H1 (cell line): ENCODE data around the gene DMXL1. TPM values are rescaled to one million over a fixed set of nuclear protein-coding genes. Genes with fewer than 3 reads are reported as not detected.

Source experiments
- CTCF ChIA-PET: fragments of 300-600 bp; sonication (Branson Sonifier 250); formaldehyde crosslinking; loops from one replicate; lab custom pipeline; 2021; ENCODE audit not compliant: partially characterized antibody; lab: Charles Lee
- POLR2A ChIA-PET: fragments of 300-600 bp; sonication (Branson Sonifier 250); formaldehyde crosslinking; loops from one replicate; lab custom pipeline; 2021; ENCODE audit warnings: inconsistent platforms; ENCODE audit not compliant: partially characterized antibody; lab: Charles Lee
- DNase-seq, 2 experiments: peaks; one replicate each; pipeline versions ENCODE4 v3.0.0 to v3.0.0-alpha.2; 2010 to 2022; ENCODE audit warnings: low spot score in 2 of 2, low read depth in 1 of 2, mixed read lengths in 1 of 2
- FAIRE-seq: peaks from 2 replicates; lab custom pipeline; 2011; peaks lifted over from hg19 to GRCh38; lab: Jason Lieb, UNC
- H2AFZ ChIP-seq: 2 replicates; pipeline ENCODE4 v1.8.1; 2012; ENCODE audit warnings: low read length, inconsistent platforms
- H2AK5ac ChIP-seq: 2 replicates; pipeline ENCODE4 v1.6.1; 2013; ENCODE audit warnings: low read depth, low read length
- H2BK120ac ChIP-seq: replicated peaks from 2 replicates; pipeline ENCODE3; 2013; ENCODE audit warnings: low read depth, low read length, inconsistent platforms
- H2BK12ac ChIP-seq: 2 replicates; pipeline ENCODE4 v1.6.1; 2013; ENCODE audit warnings: low read depth, low read length
- H2BK15ac ChIP-seq: 2 replicates; pipeline ENCODE4 v1.6.1; 2013; ENCODE audit warnings: low read length
- H2BK20ac ChIP-seq: 2 replicates; pipeline ENCODE4 v1.6.1; 2013; ENCODE audit warnings: low read length
- H2BK5ac ChIP-seq: 2 replicates; pipeline ENCODE4 v1.6.1; 2013; ENCODE audit warnings: low read depth, low read length
- H3K14ac ChIP-seq: 2 replicates; pipeline ENCODE4 v1.6.1; 2013; ENCODE audit warnings: inconsistent platforms; ENCODE audit not compliant: insufficient read length
- H3K18ac ChIP-seq: 2 replicates; pipeline ENCODE4 v1.6.1; 2013; ENCODE audit warnings: low read length; ENCODE audit errors: extremely low read depth
- H3K23ac ChIP-seq: 2 replicates; pipeline ENCODE4 v1.6.1; 2013; ENCODE audit warnings: inconsistent platforms; ENCODE audit not compliant: insufficient read length
- H3K23me2 ChIP-seq: 2 replicates; pipeline ENCODE4 v1.6.1; 2013; ENCODE audit warnings: low read depth, low read length
- H3K27ac ChIP-seq: 2 replicates; pipeline ENCODE4 v1.6.1; 2011; ENCODE audit warnings: low read depth, low read length, inconsistent platforms
- H3K27me3 ChIP-seq, 4 experiments: replicated peaks in 1 of 4; 1 replicate in 1 of 4; 2 replicates in 3 of 4; pipeline versions ENCODE4 v1.6.1 to v1.8.1; 2011 to 2013; ENCODE audit warnings: low read length in 3 of 4, mild to moderate bottlenecking in 3 of 4, inconsistent platforms in 2 of 4, mixed read lengths in 2 of 4, moderate library complexity in 1 of 4; ENCODE audit not compliant: control insufficient read depth in 3 of 4, insufficient read depth in 3 of 4; ENCODE audit errors: extremely low read depth in 1 of 4
- H3K36me3 ChIP-seq, 4 experiments: 2 replicates each; pipeline versions ENCODE4 v1.6.1 to v1.8.1; 2011 to 2013; ENCODE audit warnings: mild to moderate bottlenecking in 4 of 4, low read length in 3 of 4, moderate library complexity in 2 of 4, control low read depth in 1 of 4, inconsistent platforms in 1 of 4; ENCODE audit not compliant: insufficient read depth in 4 of 4, control insufficient read depth in 2 of 4
- H3K4ac ChIP-seq: replicated peaks from 2 replicates; pipeline ENCODE3; 2013; ENCODE audit warnings: low read length, low read depth, mixed read lengths, inconsistent platforms; ENCODE audit not compliant: insufficient read length
- H3K4me1 ChIP-seq, 4 experiments: replicated peaks in 1 of 4; 1 replicate in 1 of 4; 2 replicates in 3 of 4; pipeline versions ENCODE4 v1.6.1 to v1.8.1; 2011 to 2013; ENCODE audit warnings: low read length in 3 of 4, inconsistent platforms in 2 of 4, mixed read lengths in 1 of 4; ENCODE audit not compliant: insufficient read depth in 4 of 4, control insufficient read depth in 3 of 4
- H3K4me2 ChIP-seq, 2 experiments: 2 replicates each; pipeline versions ENCODE4 v1.6.1 to v1.8.1; 2011 to 2013; ENCODE audit warnings: low read depth in 2 of 2, low read length in 2 of 2, control low read depth in 1 of 2, inconsistent platforms in 1 of 2, mild to moderate bottlenecking in 1 of 2; ENCODE audit not compliant: insufficient read depth in 1 of 2
- H3K4me3 ChIP-seq, 4 experiments: fragments of 200-600, 300-600 bp in 1 of 4; sonication (generic), shearing (Covaris generic), sonication (Bioruptor Twin) in 1 of 4; 2 replicates each; pipeline versions ENCODE4 v1.5.1 to v1.8.1; 2011 to 2016; ENCODE audit warnings: low read length in 4 of 4, low read depth in 3 of 4, control low read depth in 2 of 4, inconsistent platforms in 2 of 4, mild to moderate bottlenecking in 2 of 4, mixed read lengths in 1 of 4, moderate library complexity in 1 of 4; ENCODE audit not compliant: insufficient read depth in 2 of 4; ENCODE audit errors: extremely low read depth in 1 of 4
- H3K56ac ChIP-seq: replicated peaks from 2 replicates; pipeline ENCODE3; 2013; ENCODE audit warnings: low read depth, mild to moderate bottlenecking, mixed read lengths, low read length, inconsistent platforms; ENCODE audit not compliant: insufficient read length
- H3K79me1 ChIP-seq: 2 replicates; pipeline ENCODE4 v1.6.1; 2013; ENCODE audit warnings: low read depth, low read length, control low read depth
- H3K79me2 ChIP-seq, 2 experiments: 2 replicates each; pipeline versions ENCODE4 v1.6.1 to v1.8.1; 2012 to 2013; ENCODE audit warnings: low read length in 2 of 2, mild to moderate bottlenecking in 2 of 2, inconsistent platforms in 1 of 2; ENCODE audit not compliant: insufficient read depth in 2 of 2, control insufficient read depth in 1 of 2
- H3K9ac ChIP-seq, 4 experiments: replicated peaks in 1 of 4; 1 replicate in 1 of 4; 2 replicates in 3 of 4; pipeline versions ENCODE4 v1.6.1 to v1.8.1; 2011 to 2013; ENCODE audit warnings: low read depth in 3 of 4, low read length in 3 of 4, control low read depth in 2 of 4, mild to moderate bottlenecking in 2 of 4, moderate library complexity in 2 of 4, inconsistent platforms in 1 of 4; ENCODE audit errors: extremely low read depth in 1 of 4
- H3K9me3 ChIP-seq, 2 experiments: 2 replicates each; pipeline versions ENCODE4 v1.6.1 to v1.8.1; 2012 to 2013; ENCODE audit warnings: mild to moderate bottlenecking in 2 of 2, moderate library complexity in 2 of 2, control low read depth in 1 of 2, inconsistent platforms in 1 of 2, low read depth in 1 of 2, low read length in 1 of 2, mixed read lengths in 1 of 2; ENCODE audit not compliant: insufficient read depth in 2 of 2
- H4K20me1 ChIP-seq, 2 experiments: replicated peaks in 1 of 2; 2 replicates each; pipeline versions ENCODE3 to v1.8.1; 2011 to 2013; ENCODE audit warnings: inconsistent platforms in 2 of 2, low read length in 2 of 2, mild to moderate bottlenecking in 1 of 2; ENCODE audit not compliant: insufficient read depth in 2 of 2, control insufficient read depth in 1 of 2
- H4K5ac ChIP-seq: 2 replicates; pipeline ENCODE4 v1.6.1; 2013; ENCODE audit warnings: low read length, low read depth, mixed read lengths, inconsistent platforms; ENCODE audit not compliant: insufficient read length
- H4K8ac ChIP-seq: 2 replicates; pipeline ENCODE4 v1.8.0; 2013; ENCODE audit warnings: mild to moderate bottlenecking, moderate library complexity, low read length, inconsistent platforms; ENCODE audit not compliant: insufficient read depth; ENCODE audit errors: extremely low read depth
- H4K91ac ChIP-seq: replicated peaks from 2 replicates; pipeline ENCODE3; 2013; ENCODE audit warnings: low read length, mixed read lengths, inconsistent platforms; ENCODE audit not compliant: insufficient read length
- BRCA1 ChIP-seq: IDR thresholded peaks from 2 replicates; pipeline ENCODE4 v1.6.1; 2012; ENCODE audit warnings: low read depth, low read length, improper control_type of control experiment
- CBX8 ChIP-seq: fragments of 300-800, 300-1000 bp; sonication (generic); IDR thresholded peaks from 2 replicates; pipeline ENCODE4 v1.7.1; 2016; ENCODE audit warnings: low read depth, low read length, borderline replicate concordance
- CTCF ChIP-seq, 3 experiments: IDR thresholded peaks; 1 replicate in 2 of 3; 2 replicates in 1 of 3; pipeline versions ENCODE4 v1.5.1 to v1.6.1; 2011; ENCODE audit warnings: low read length in 3 of 3, mild to moderate bottlenecking in 3 of 3, inconsistent platforms in 2 of 3, low read depth in 1 of 3, moderate library complexity in 1 of 3; ENCODE audit not compliant: insufficient read depth in 1 of 3; ENCODE audit errors: control extremely low read depth in 1 of 3
- JUND ChIP-seq: IDR thresholded peaks from 2 replicates; pipeline ENCODE4 v1.6.1; 2011; ENCODE audit warnings: mild to moderate bottlenecking, improper control_type of control experiment, low read length
- MAFK ChIP-seq: IDR thresholded peaks from 2 replicates; pipeline ENCODE4 v1.6.1; 2012; ENCODE audit warnings: low read depth, mild to moderate bottlenecking, improper control_type of control experiment, low read length
- PHF8 ChIP-seq: fragments of 200-600 bp; sonication (generic); conservative IDR thresholded peaks from 2 replicates; pipeline ENCODE4 v1.7.1; 2012; ENCODE audit warnings: low read depth, mild to moderate bottlenecking, inconsistent platforms, low read length, moderate library complexity
- POLR2AphosphoS5 ChIP-seq: IDR thresholded peaks from 2 replicates; pipeline ENCODE4 v1.6.1; 2011; ENCODE audit warnings: low read depth, low read length
- RAD21 ChIP-seq, 2 experiments: IDR thresholded peaks in 1 of 2; conservative IDR thresholded peaks in 1 of 2; 2 replicates each; pipeline ENCODE4 v1.6.1; 2011; ENCODE audit warnings: low read depth in 2 of 2, low read length in 2 of 2, improper control_type of control experiment in 1 of 2, inconsistent platforms in 1 of 2, mild to moderate bottlenecking in 1 of 2, moderate library complexity in 1 of 2
- SIRT6 ChIP-seq: IDR thresholded peaks from one replicate; pipeline ENCODE4 v1.7.1; 2012; ENCODE audit warnings: low read length, inconsistent platforms
- SRF ChIP-seq: IDR thresholded peaks from 2 replicates; pipeline ENCODE4 v1.6.1; 2011; ENCODE audit warnings: mild to moderate bottlenecking, low read depth, low read length, moderate library complexity
- SUZ12 ChIP-seq: fragments of 200-600 bp; sonication (generic); IDR thresholded peaks from 2 replicates; pipeline ENCODE4 v1.6.1; 2012; ENCODE audit warnings: mild to moderate bottlenecking, inconsistent platforms, low read length, moderate library complexity, mixed read lengths
- TAF7 ChIP-seq: optimal IDR thresholded peaks from 2 replicates; pipeline ENCODE3; 2011; ENCODE audit warnings: low read depth, mild to moderate bottlenecking, inconsistent platforms, low read length, moderate library complexity, borderline replicate concordance
- YY1 ChIP-seq: IDR thresholded peaks from 2 replicates; pipeline ENCODE4 v1.6.1; 2011; ENCODE audit warnings: low read depth, mild to moderate bottlenecking, low read length
- WGBS, 2 experiments: shearing (Covaris generic) in 1 of 2; methylation state at CpG; one replicate each; pipeline versions ENCODE4 v1.1.6 to v1.1.7; 2013 to 2015; ENCODE audit warnings: low lambda C conversion rate in 2 of 2, mixed read lengths in 2 of 2, inconsistent platforms in 1 of 2, low coverage in 1 of 2, missing lambda C conversion rate in 1 of 2; ENCODE audit not compliant: insufficient replicate concordance in 2 of 2, insufficient coverage in 1 of 2, insufficient read length in 1 of 2; ENCODE audit errors: extremely low coverage in 1 of 2, missing lambda C conversion rate in 1 of 2; 5-methylcytosine and 5-hydroxymethylcytosine counted together
- polyA plus RNA-seq, 7 experiments: library from polyadenylated mRNA; depleted of rRNA in 3 of 7; stranded (reverse) in 5 of 7; unstranded in 2 of 7; fragments of >200 nt in 5 of 7; fragments of 200-250 nt in 2 of 7; gene quantifications; 1 replicate in 5 of 7; 2 replicates in 1 of 7; 4 replicates in 1 of 7; pipeline versions ENCODE4 v1.2.1 to v1.2.3, GENCODE V29; 2011 to 2013; ENCODE audit warnings: missing spikeins in 2 of 7, mixed read lengths in 2 of 7
- total RNA-seq: library from RNA; stranded (reverse); fragmentation: NEBNext Ultra II Directional; extraction: Animal tissue kit (Norgen Biotek cat#: 25700); gene quantifications from 2 replicates; pipeline ENCODE4 v1.2.1, GENCODE V29; 2021

The DMXL1 gene
- total and polyA plus RNA-seq, 2 of the 8 experiments (the other 6 are each of a cell fraction or from before 2014, with no cell fraction given), result 10.1 to 43.9 TPM

GRCh38 chr5:119217183-119217582, 146.3 kb downstream of the DMXL1 start:
- WGBS, 2 experiments, result 94% methylated on average over 3 of the region's 3 CpGs; no CpG with 5 or more reads in 1 of the 2 experiments
- Histone ChIP-seq H2BK15ac (no peak overlapping the region), H3K4ac (no peak overlapping the region), H4K8ac (no peak overlapping the region), H3K4me1 (no peaks in the 10 kb centered on the region), H3K18ac (no peak overlapping the region), H3K4me3 (no peak overlapping the region), H2AFZ (no peak overlapping the region), H3K79me1 (no peaks in the 10 kb centered on the region), H3K36me3 (peaks cover 0 to 17% (median 1%) of the 10 kb centered on the region in 4 experiments; a peak in 2 of 8 replicates), H3K23me2 (no peaks in the 10 kb centered on the region), H3K9me3 (no peaks in the 10 kb centered on the region), H2AK5ac (no peak overlapping the region), H4K20me1 (no peaks in the 10 kb centered on the region), H4K5ac (no peak overlapping the region), H3K27ac (no peak overlapping the region), H3K27me3 (no peaks in the 10 kb centered on the region), H2BK12ac (no peak overlapping the region), H2BK20ac (no peak overlapping the region), H2BK120ac (no peak overlapping the region), H3K4me2 (no peak overlapping the region), H4K91ac (no peak overlapping the region), H3K9ac (no peak overlapping the region), H3K56ac (no peak overlapping the region), H3K23ac (no peak overlapping the region), H3K79me2 (no peaks in the 10 kb centered on the region), H3K14ac (no peak overlapping the region), H2BK5ac (no peak overlapping the region)
- FAIRE-seq, result no peak
- ChIA-PET CTCF (no interaction called here), POLR2A (no interaction called here)
- no peak for DNase-seq
- no peak for TF ChIP-seq RAD21 (IDR thresholded peaks at IDR 0.05 in 1 of 2, conservative IDR thresholded peaks at IDR 0.05 in 1 of 2; ENCODE audit: low read depth in 2 of 2, low read length in 2 of 2)
- TF ChIP-seq SUZ12, result no peak
- no peak for TF ChIP-seq SRF
- no peak for TF ChIP-seq SIRT6
- no peak for TF ChIP-seq MAFK
- TF ChIP-seq CBX8, result no peak
- TF ChIP-seq CTCF (IDR thresholded peaks at IDR 0.05; ENCODE audit: control extremely low read depth in 1 of 3, insufficient read depth in 1 of 3, low read depth in 1 of 3, low read length in 3 of 3), result no peak
- TF ChIP-seq TAF7, result no peak
- no peak for TF ChIP-seq BRCA1
- no peak for TF ChIP-seq POLR2AphosphoS5
- TF ChIP-seq PHF8, result no peak
- TF ChIP-seq YY1, result no peak
- no peak for TF ChIP-seq JUND
